Esophagus muscularis mucosa (tissue), 4 donors: ENCODE data around the gene DYNLRB2. TPM values are rescaled to one million over a fixed set of nuclear protein-coding genes. Genes with fewer than 3 reads are reported as not detected.

ENCODE experiments used
- DNase-seq: peaks from one replicate; pipeline ENCODE4 v3.0.0-alpha.2; 2017; ENCODE audit errors: extremely low spot score
- H3K27ac ChIP-seq, 4 donors: fragments of 200-600 bp; sonication (generic); replicated peaks in 1 of 4; 1 replicate in 3 of 4; 2 replicates in 1 of 4; pipeline ENCODE4 v1.5.1; 2016 to 2019; ENCODE audit warnings: mild to moderate bottlenecking in 1 of 4
- H3K27me3 ChIP-seq, 4 donors: fragments of 200-600 bp; sonication (generic); one replicate each; pipeline versions ENCODE4 v1.5.1 to v1.6.0; 2016 to 2019
- H3K36me3 ChIP-seq, 4 donors: fragments of 200-600 bp; sonication (generic); one replicate each; pipeline ENCODE4 v1.5.1; 2016 to 2019
- H3K4me1 ChIP-seq, 4 donors: fragments of 200-600 bp; sonication (generic); one replicate each; pipeline ENCODE4 v1.5.1; 2016 to 2019
- H3K4me3 ChIP-seq, 4 donors: fragments of 200-600 bp; sonication (generic); 1 replicate in 2 of 4; 2 replicates in 2 of 4; pipeline ENCODE4 v1.5.1; 2016 to 2019; ENCODE audit warnings: mild to moderate bottlenecking in 4 of 4, moderate library complexity in 1 of 4
- H3K9me3 ChIP-seq, 4 donors: fragments of 200-600 bp; sonication (generic); 1 replicate in 3 of 4; 2 replicates in 1 of 4; pipeline ENCODE4 v1.5.1; 2016 to 2019
- CTCF ChIP-seq, 3 experiments: fragments of 200-600 bp in 2 of 3; fragments of 450-650 bp in 1 of 3; sonication (generic) in 2 of 3; IDR thresholded peaks; one replicate each; pipeline ENCODE4 v1.5.1; 2017 to 2019; ENCODE audit warnings: antibody characterized with exemption in 3 of 3, mild to moderate bottlenecking in 2 of 3, moderate library complexity in 1 of 3
- EP300 ChIP-seq: sonication (generic); formaldehyde crosslinking; IDR thresholded peaks from one replicate; pipeline ENCODE4 v1.6.1; 2017; ENCODE audit warnings: antibody characterized with exemption
- POLR2A ChIP-seq: fragments of 450-650 bp; IDR thresholded peaks from one replicate; pipeline ENCODE4 v1.6.1; 2017; ENCODE audit warnings: antibody characterized with exemption, moderate library complexity, mild to moderate bottlenecking, low read depth
- POLR2AphosphoS5 ChIP-seq, 2 donors: sonication (generic); formaldehyde crosslinking; IDR thresholded peaks; one replicate each; pipeline ENCODE4 v1.6.1; 2017; ENCODE audit warnings: antibody characterized with exemption in 2 of 2
- WGBS: methylation state at CpG from one replicate; pipeline ENCODE4 v1.1.5; 2018; 5-methylcytosine and 5-hydroxymethylcytosine counted together
- intact Hi-C: fragments of 100-400 bp; cut with DNase I; formaldehyde crosslinking; loops from one replicate; pipeline ENCODE4 v1.15.1; 2023
- total RNA-seq, 4 donors: library from RNA; depleted of rRNA; stranded (reverse); fragments of >200 nt; gene quantifications; one replicate each; pipeline versions ENCODE4 v1.1.0 to v1.2.1, GENCODE V29; 2016

Gene DYNLRB2
- total RNA-seq, 4 donors from 2014 or later, result not detected

GRCh38 chr16:80507538-80507937, 33.3 kb upstream of the DYNLRB2 start:
- H3K27ac ChIP-seq, result no peak overlapping the region

GRCh38 chr16:80509872-80510271, 30.9 kb upstream of the DYNLRB2 start:
- H3K4me1 ChIP-seq, result no peaks in the 10 kb centered on the region
- TF ChIP-seq CTCF (IDR thresholded peaks at IDR 0.05), result no peak
- no peaks in the 10 kb centered on the region for H3K9me3 ChIP-seq
- 37% methylated on average over 6 of the region's 6 CpGs for WGBS
- peaks cover 0 to 12% (median 0%) of the 10 kb centered on the region in 4 donors for H3K27me3 ChIP-seq
- no peak overlapping the region for H3K27ac ChIP-seq
- no peak overlapping the region for H3K4me3 ChIP-seq
- intact Hi-C loops, result no loop called here
- DNase-seq, result no peak
- no peaks in the 10 kb centered on the region for H3K36me3 ChIP-seq

More at GRCh38 chr16:80507538-80507937, 33.3 kb upstream of the DYNLRB2 start:
- DNase-seq, result no peak
- Histone ChIP-seq H3K36me3 (no peaks in the 10 kb centered on the region), H3K27me3 (no peaks in the 10 kb centered on the region), H3K4me3 (no peak overlapping the region), H3K9me3 (no peaks in the 10 kb centered on the region), H3K4me1 (no peaks in the 10 kb centered on the region)
- TF ChIP-seq POLR2AphosphoS5 (IDR thresholded peaks at IDR 0.05) (peak in 1 of 2 donors; percentile 4), CTCF (IDR thresholded peaks at IDR 0.05) (no peak), POLR2A (no peak), EP300 (no peak)
- intact Hi-C loops, result no loop called here
- WGBS, result 46% methylated on average over 4 of the region's 4 CpGs

- Histone ChIP-seq H3K27ac (no peak overlapping the region), H3K4me1 (no peaks in the 10 kb centered on the region), H3K27me3 (peaks cover 0 to 27% (median 0%) of the 10 kb centered on the region in 4 donors), H3K4me3 (no peak overlapping the region), H3K36me3 (no peaks in the 10 kb centered on the region), H3K9me3 (no peaks in the 10 kb centered on the region)
- DNase-seq, result no peak
- 68% methylated on average over 9 of the region's 9 CpGs for WGBS
- TF ChIP-seq EP300 (no peak), POLR2A (no peak), POLR2AphosphoS5 (IDR thresholded peaks at IDR 0.05) (no peak), CTCF (IDR thresholded peaks at IDR 0.05) (no peak)
- intact Hi-C loops, result no loop called here
These were observed 28.8 kb upstream of the DYNLRB2 start for GRCh38 chr16:80511824-80512592.

GRCh38 chr16:80512593-80512853, 28.3 kb upstream of the DYNLRB2 start:
- no peak for TF ChIP-seq CTCF (IDR thresholded peaks at IDR 0.05)
- TF ChIP-seq POLR2AphosphoS5 (IDR thresholded peaks at IDR 0.05), result no peak
- TF ChIP-seq POLR2A, result no peak
- TF ChIP-seq EP300, result no peak
- Histone ChIP-seq H3K27ac (no peak overlapping the region), H3K9me3 (no peaks in the 10 kb centered on the region), H3K27me3 (peaks cover 0 to 28% (median 0%) of the 10 kb centered on the region in 4 donors), H3K4me1 (no peaks in the 10 kb centered on the region), H3K4me3 (no peak overlapping the region), H3K36me3 (no peaks in the 10 kb centered on the region)
- no peak for DNase-seq
- intact Hi-C loops, result no loop called here
- 77% methylated on average over 1 of the region's 1 CpG for WGBS

- Histone ChIP-seq H3K4me3 (no peak overlapping the region), H3K4me1 (no peaks in the 10 kb centered on the region), H3K36me3 (no peaks in the 10 kb centered on the region), H3K27me3 (peaks cover 0 to 32% (median 0%) of the 10 kb centered on the region in 4 donors), H3K9me3 (no peaks in the 10 kb centered on the region), H3K27ac (no peak overlapping the region)
- 96% methylated on average over 5 of the region's 5 CpGs for WGBS
- intact Hi-C loops, result no loop called here
- TF ChIP-seq EP300 (no peak), POLR2A (no peak), CTCF (IDR thresholded peaks at IDR 0.05) (no peak), POLR2AphosphoS5 (IDR thresholded peaks at IDR 0.05) (no peak)
- no peak for DNase-seq
These were observed 25.4 kb upstream of the DYNLRB2 start for GRCh38 chr16:80515374-80515773.
